DOHH2 (cell line): ENCODE measurements around the gene STRAP.

Experiments used
- H3F3A ChIP-seq: fragments of 200-600 bp; sonication (generic), shearing (Covaris generic); 2 replicates; pipeline ENCODE4 v1.6.0; 2016; ENCODE audit warnings: antibody characterized with exemption, mild to moderate bottlenecking; ENCODE audit not compliant: control insufficient read depth, insufficient read depth
- H3K27ac ChIP-seq: fragments of 200-600 bp; sonication (generic); 2 replicates; pipeline ENCODE4 v1.5.1; 2014; ENCODE audit warnings: low read depth, mild to moderate bottlenecking, low read length, moderate library complexity
- H3K27me3 ChIP-seq: fragments of 200-600 bp; sonication (generic); 2 replicates; pipeline ENCODE4 v1.6.1; 2014; ENCODE audit warnings: mild to moderate bottlenecking, low read length, mixed read lengths; ENCODE audit not compliant: control insufficient read depth
- H3K36me3 ChIP-seq: fragments of 200-600 bp; sonication (generic); 2 replicates; pipeline ENCODE4 v1.6.1; 2014; ENCODE audit warnings: mild to moderate bottlenecking, low read length, moderate library complexity, mixed read lengths; ENCODE audit not compliant: control insufficient read depth
- H3K4me1 ChIP-seq: fragments of 200-600 bp; sonication (generic); 2 replicates; pipeline ENCODE4 v1.6.1; 2014; ENCODE audit warnings: mild to moderate bottlenecking, low read length, mixed read lengths; ENCODE audit not compliant: control insufficient read depth
- H3K4me2 ChIP-seq: fragments of 200-600 bp; sonication (generic); 2 replicates; pipeline ENCODE4 v1.6.0; 2014; ENCODE audit warnings: mild to moderate bottlenecking, low read length, moderate library complexity
- H3K4me3 ChIP-seq: fragments of 200-600 bp; sonication (generic); 2 replicates; pipeline ENCODE4 v1.5.1; 2014; ENCODE audit warnings: mild to moderate bottlenecking, low read length, mixed read lengths
- H3K79me2 ChIP-seq: fragments of 200-600 bp; sonication (generic); 2 replicates; pipeline ENCODE4 v1.6.1; 2014; ENCODE audit warnings: mild to moderate bottlenecking, low read length, mixed read lengths; ENCODE audit not compliant: control insufficient read depth
- H3K9me2 ChIP-seq: fragments of 200-600 bp; sonication (generic); replicated peaks from 2 replicates; pipeline ENCODE4 v1.6.1; 2014; ENCODE audit warnings: mild to moderate bottlenecking, low read length, mixed read lengths; ENCODE audit not compliant: control insufficient read depth
- H3K9me3 ChIP-seq: fragments of 200-600 bp; sonication (generic); 2 replicates; pipeline ENCODE4 v1.6.1; 2014; ENCODE audit warnings: antibody characterized with exemption, low read length, mixed read lengths; ENCODE audit not compliant: control insufficient read depth, insufficient read depth
- H4K20me1 ChIP-seq: fragments of 200-600 bp; sonication (generic); 2 replicates; pipeline ENCODE4 v1.6.0; 2014; ENCODE audit warnings: low read depth, mild to moderate bottlenecking, antibody characterized with exemption, low read length, moderate library complexity; ENCODE audit not compliant: control insufficient read depth, insufficient read depth
- EZH2phosphoT487 ChIP-seq: fragments of 200-600 bp; sonication (generic); IDR thresholded peaks from 2 replicates; pipeline ENCODE4 v1.6.1; 2017; ENCODE audit warnings: borderline replicate concordance, mild to moderate bottlenecking, antibody characterized with exemption, low read length, moderate library complexity, mixed read lengths
- TF ChIP-seq, protein P1 (sequence below): fragments of 200-600 bp; sonication (generic); IDR thresholded peaks from one replicate; pipeline ENCODE4 v1.5.1; 2014; ENCODE audit warnings: antibody characterized with exemption, mild to moderate bottlenecking, low read depth, low read length; ENCODE audit not compliant: poor library complexity, severe bottlenecking

STRAP gene

DNA sequence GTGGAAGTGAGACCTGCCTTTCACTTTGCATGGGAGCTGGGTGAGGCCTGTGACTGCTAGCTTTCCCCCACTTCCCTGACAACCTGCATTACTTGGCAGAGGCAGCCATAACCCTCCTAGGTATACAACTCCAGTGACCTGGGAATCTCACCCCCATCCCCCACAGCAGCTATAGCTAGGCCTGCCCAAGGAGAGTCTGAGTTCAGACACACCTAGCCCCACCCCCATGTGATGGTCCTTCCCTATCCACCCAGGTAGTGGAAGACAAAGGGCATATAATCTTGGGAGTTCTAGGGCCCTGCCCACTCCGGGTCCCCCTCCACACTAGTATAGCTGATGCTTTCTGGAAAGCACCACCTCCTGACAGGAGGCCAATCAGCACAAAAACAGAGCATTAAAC lies 6.3 kb upstream of the STRAP start:
- no peak overlapping the region for H3K27ac ChIP-seq
- H3K79me2 ChIP-seq = no peaks in the 10 kb centered on the region
- no peaks in the 10 kb centered on the region for H3F3A ChIP-seq
- H3K4me2 ChIP-seq = no peak overlapping the region
- no peaks in the 10 kb centered on the region for H3K27me3 ChIP-seq
- TF ChIP-seq, protein P1, sequence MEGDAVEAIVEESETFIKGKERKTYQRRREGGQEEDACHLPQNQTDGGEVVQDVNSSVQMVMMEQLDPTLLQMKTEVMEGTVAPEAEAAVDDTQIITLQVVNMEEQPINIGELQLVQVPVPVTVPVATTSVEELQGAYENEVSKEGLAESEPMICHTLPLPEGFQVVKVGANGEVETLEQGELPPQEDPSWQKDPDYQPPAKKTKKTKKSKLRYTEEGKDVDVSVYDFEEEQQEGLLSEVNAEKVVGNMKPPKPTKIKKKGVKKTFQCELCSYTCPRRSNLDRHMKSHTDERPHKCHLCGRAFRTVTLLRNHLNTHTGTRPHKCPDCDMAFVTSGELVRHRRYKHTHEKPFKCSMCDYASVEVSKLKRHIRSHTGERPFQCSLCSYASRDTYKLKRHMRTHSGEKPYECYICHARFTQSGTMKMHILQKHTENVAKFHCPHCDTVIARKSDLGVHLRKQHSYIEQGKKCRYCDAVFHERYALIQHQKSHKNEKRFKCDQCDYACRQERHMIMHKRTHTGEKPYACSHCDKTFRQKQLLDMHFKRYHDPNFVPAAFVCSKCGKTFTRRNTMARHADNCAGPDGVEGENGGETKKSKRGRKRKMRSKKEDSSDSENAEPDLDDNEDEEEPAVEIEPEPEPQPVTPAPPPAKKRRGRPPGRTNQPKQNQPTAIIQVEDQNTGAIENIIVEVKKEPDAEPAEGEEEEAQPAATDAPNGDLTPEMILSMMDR = no peak
- no peak for TF ChIP-seq EZH2phosphoT487
- H4K20me1 ChIP-seq = no peaks in the 10 kb centered on the region
- peaks cover 2% of the 10 kb centered on the region for H3K4me1 ChIP-seq
- no peaks in the 10 kb centered on the region for H3K9me3 ChIP-seq
- no peaks in the 10 kb centered on the region for H3K9me2 ChIP-seq
- H3K4me3 ChIP-seq = no peak overlapping the region
- no peaks in the 10 kb centered on the region for H3K36me3 ChIP-seq

DNA sequence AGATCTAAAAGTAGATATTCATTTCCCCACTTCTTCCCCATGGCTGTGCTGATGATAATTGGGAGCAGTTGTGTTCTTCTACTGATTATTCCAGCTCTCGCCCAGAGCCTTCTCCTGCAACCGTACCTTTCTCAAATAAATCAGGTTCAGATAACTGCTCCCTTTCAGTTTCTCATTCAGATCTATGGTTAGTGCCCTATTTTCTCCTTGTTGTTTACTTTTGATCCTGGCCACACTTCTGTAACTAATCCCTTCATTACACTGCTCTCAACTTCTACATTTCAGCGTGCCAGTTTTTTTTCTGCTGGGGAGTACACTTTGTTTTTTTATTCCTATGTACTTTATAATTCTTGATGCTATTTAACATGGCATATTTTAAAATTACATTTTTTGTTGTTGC lies 2.8 kb upstream of the STRAP start:
- no peaks in the 10 kb centered on the region for H3F3A ChIP-seq
- peaks cover 17% of the 10 kb centered on the region for H3K4me1 ChIP-seq
- H3K79me2 ChIP-seq = peaks cover 27% of the 10 kb centered on the region

DNA sequence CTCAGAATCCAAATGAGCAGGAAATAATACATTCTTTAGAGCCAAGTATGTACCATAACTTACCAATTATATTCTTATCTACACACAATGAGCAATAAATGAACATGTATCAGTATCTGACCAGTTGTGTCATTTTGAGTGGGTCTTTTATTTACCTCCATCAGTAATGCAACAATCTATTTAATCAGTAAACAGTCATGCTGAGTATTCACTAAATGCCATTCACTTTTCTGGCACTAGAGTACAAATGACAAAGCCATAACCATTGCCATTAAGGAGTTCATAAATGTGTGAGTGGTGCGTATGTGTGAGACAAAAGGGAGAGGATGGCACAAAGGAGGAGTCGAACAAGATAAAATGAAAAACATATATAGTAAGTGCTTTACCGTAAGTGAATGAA lies 1.5 kb upstream of the STRAP start:
- Histone ChIP-seq H3K4me2 (peak overlapping the region; percentile 78), H3K4me3 (no peak overlapping the region)
- TF ChIP-seq EZH2phosphoT487 = no peak
- TF ChIP-seq, protein P1 = no peak

More for the DNA sequence above, 2.8 kb upstream of the STRAP start:
- Histone ChIP-seq H3K9me2 (no peaks in the 10 kb centered on the region), H3K27me3 (no peaks in the 10 kb centered on the region), H4K20me1 (peaks cover 11% of the 10 kb centered on the region; the same call in 1 of the 2 replicates), H3K36me3 (peaks cover 20% of the 10 kb centered on the region), H3K4me3 (no peak overlapping the region), H3K4me2 (no peak overlapping the region), H3K27ac (no peak overlapping the region), H3K9me3 (no peaks in the 10 kb centered on the region)
- no peak for TF ChIP-seq EZH2phosphoT487
- TF ChIP-seq, protein P1 = no peak

More for the DNA sequence above, 1.5 kb upstream of the STRAP start:
- H3K27me3 ChIP-seq = no peaks in the 10 kb centered on the region
- peaks cover 26% of the 10 kb centered on the region for H3K4me1 ChIP-seq
- H3K9me3 ChIP-seq = no peaks in the 10 kb centered on the region
- no peak overlapping the region for H3K27ac ChIP-seq
- peaks cover 32% of the 10 kb centered on the region for H3K36me3 ChIP-seq
- H3K79me2 ChIP-seq = peaks cover 40% of the 10 kb centered on the region
- no peaks in the 10 kb centered on the region for H3K9me2 ChIP-seq
- H4K20me1 ChIP-seq = peaks cover 11% of the 10 kb centered on the region; the same call in 1 of the 2 replicates
- H3F3A ChIP-seq = no peaks in the 10 kb centered on the region
